ENCODE data around the gene SCAMP4.
A peak's percentile ranks its signal among the peaks of the same experiment; 100 is the strongest.

GRCh38 chr19:1905110-1905862 is at the start of gene SCAMP4, which contains the start of gene ADAT3:
- TF ChIP-seq CTCF (IDR thresholded peaks at IDR 0.05; ENCODE audit: poor library complexity, severe bottlenecking) (peak; percentile 18), RAD21 (conservative IDR thresholded peaks at IDR 0.05) (peak; percentile 26), EZH2 (IDR thresholded peaks at IDR 0.05; ENCODE audit: borderline replicate concordance, insufficient read depth, low read length, poor library complexity, severe bottlenecking) (no peak), REST (IDR thresholded peaks at IDR 0.05; ENCODE audit: borderline replicate concordance) (no peak), POLR2AphosphoS5 (IDR thresholded peaks at IDR 0.05) (peak; percentile 93), EP300 (conservative IDR thresholded peaks at IDR 0.05; ENCODE audit: poor library complexity, severe bottlenecking) (no peak), TAF1 (IDR thresholded peaks at IDR 0.05; ENCODE audit: low read depth) (no peak), MXI1 (conservative IDR thresholded peaks at IDR 0.05; ENCODE audit: poor library complexity, severe bottlenecking) (peak; percentile 78), SMC3 (conservative IDR thresholded peaks at IDR 0.05; ENCODE audit: poor library complexity) (peak; percentile 50)
